HFF-Myc (cell line): ENCODE measurements around the gene PLEKHG4B.

Experiments used
- DNase-seq: peaks from one replicate; pipeline ENCODE4 v3.0.0-alpha.2; 2011; ENCODE audit warnings: low read depth; ENCODE audit errors: extremely low read depth
- H3K4me3 ChIP-seq: replicated peaks from 2 replicates; pipeline ENCODE4 v1.5.1; 2011; ENCODE audit warnings: low read depth, mild to moderate bottlenecking, control low read depth, low read length
- TF ChIP-seq, protein P1 (sequence below): IDR thresholded peaks from 2 replicates; pipeline ENCODE4 v1.5.1; 2012; ENCODE audit warnings: mild to moderate bottlenecking, low read depth, low read length, control low read depth; ENCODE audit errors: missing control alignments

PLEKHG4B gene

GRCh38 chr5:127886-128285 is 35.9 kb downstream of the PLEKHG4B start:
- no peak overlapping the region for H3K4me3 ChIP-seq
- DNase-seq: no peak
- TF ChIP-seq, protein P1, sequence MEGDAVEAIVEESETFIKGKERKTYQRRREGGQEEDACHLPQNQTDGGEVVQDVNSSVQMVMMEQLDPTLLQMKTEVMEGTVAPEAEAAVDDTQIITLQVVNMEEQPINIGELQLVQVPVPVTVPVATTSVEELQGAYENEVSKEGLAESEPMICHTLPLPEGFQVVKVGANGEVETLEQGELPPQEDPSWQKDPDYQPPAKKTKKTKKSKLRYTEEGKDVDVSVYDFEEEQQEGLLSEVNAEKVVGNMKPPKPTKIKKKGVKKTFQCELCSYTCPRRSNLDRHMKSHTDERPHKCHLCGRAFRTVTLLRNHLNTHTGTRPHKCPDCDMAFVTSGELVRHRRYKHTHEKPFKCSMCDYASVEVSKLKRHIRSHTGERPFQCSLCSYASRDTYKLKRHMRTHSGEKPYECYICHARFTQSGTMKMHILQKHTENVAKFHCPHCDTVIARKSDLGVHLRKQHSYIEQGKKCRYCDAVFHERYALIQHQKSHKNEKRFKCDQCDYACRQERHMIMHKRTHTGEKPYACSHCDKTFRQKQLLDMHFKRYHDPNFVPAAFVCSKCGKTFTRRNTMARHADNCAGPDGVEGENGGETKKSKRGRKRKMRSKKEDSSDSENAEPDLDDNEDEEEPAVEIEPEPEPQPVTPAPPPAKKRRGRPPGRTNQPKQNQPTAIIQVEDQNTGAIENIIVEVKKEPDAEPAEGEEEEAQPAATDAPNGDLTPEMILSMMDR: no peak

GRCh38 chr5:128446-128845 is 36.5 kb downstream of the PLEKHG4B start:
- TF ChIP-seq, protein P1: no peak
- DNase-seq: peak; percentile 87
- no peak overlapping the region for H3K4me3 ChIP-seq

DNA sequence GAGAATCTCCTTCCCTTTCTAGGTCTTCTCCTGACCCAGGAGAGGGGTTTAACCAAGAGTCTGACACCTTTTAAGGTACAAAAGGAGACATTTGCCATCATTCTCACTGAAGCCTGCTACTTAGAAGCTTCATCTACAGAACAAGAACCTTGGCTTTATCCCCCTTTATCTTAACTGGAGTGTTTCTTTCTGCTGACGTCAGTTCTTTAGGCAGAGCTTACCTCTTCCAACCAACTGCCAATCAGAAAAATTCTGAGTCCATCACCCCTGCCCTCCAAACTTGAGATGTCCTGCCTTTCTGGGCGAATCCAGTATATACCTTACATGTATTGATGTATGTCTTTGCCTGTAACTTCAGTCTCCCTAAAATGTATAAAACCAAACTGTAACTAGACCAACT is 37.2 kb downstream of the PLEKHG4B start:
- TF ChIP-seq, protein P1: no peak
- no peak for DNase-seq
- H3K4me3 ChIP-seq: no peak overlapping the region

GRCh38 chr5:129820-130219 is 37.9 kb downstream of the PLEKHG4B start:
- peak; percentile 63 for DNase-seq
- TF ChIP-seq, protein P1: no peak
- no peak overlapping the region for H3K4me3 ChIP-seq

GRCh38 chr5:130601-131131 is 38.7 kb downstream of the PLEKHG4B start:
- no peak overlapping the region for H3K4me3 ChIP-seq
- TF ChIP-seq, protein P1: no peak
- DNase-seq: no peak

DNA sequence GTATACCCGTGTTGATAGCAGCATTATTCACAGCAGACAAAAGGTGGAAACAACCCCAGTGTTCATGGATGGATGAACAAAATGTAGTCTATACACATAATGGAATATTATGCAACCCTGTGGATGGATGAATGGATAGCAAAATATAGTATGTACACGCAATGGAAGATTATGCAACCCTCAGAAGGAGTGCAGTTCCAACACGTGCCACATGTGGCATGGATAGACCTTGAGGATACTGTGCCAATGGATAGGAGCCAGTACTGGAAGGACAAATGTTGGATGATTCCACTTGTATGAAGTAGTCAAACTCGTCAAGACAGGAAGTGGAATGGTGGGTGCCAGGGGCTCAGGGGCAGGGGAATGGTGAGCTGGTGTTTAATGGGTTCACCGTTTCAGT is 44.9 kb downstream of the PLEKHG4B start:
- DNase-seq: no peak
- H3K4me3 ChIP-seq: no peak overlapping the region
- TF ChIP-seq, protein P1: no peak

- no peak for DNase-seq
- H3K4me3 ChIP-seq: no peak overlapping the region
- TF ChIP-seq, protein P1: no peak
These were observed 45.8 kb downstream of the PLEKHG4B start for GRCh38 chr5:137741-138140.
